22Rv1 (cell line): ENCODE measurements around the gene CMPK2.

Source experiments
- H3K27ac ChIP-seq: fragments of 450-650 bp; 2 replicates; pipeline ENCODE4 v1.5.1; 2017
- ZFX ChIP-seq: fragments of 450-650 bp; IDR thresholded peaks from 2 replicates; pipeline ENCODE4 v1.6.1; 2017; ENCODE audit warnings: antibody characterized with exemption, borderline replicate concordance
- TF ChIP-seq, protein P1 (sequence below): fragments of 450-650 bp; IDR thresholded peaks from 2 replicates; pipeline ENCODE4 v1.5.1; 2017; ENCODE audit warnings: mild to moderate bottlenecking

CMPK2 gene

DNA sequence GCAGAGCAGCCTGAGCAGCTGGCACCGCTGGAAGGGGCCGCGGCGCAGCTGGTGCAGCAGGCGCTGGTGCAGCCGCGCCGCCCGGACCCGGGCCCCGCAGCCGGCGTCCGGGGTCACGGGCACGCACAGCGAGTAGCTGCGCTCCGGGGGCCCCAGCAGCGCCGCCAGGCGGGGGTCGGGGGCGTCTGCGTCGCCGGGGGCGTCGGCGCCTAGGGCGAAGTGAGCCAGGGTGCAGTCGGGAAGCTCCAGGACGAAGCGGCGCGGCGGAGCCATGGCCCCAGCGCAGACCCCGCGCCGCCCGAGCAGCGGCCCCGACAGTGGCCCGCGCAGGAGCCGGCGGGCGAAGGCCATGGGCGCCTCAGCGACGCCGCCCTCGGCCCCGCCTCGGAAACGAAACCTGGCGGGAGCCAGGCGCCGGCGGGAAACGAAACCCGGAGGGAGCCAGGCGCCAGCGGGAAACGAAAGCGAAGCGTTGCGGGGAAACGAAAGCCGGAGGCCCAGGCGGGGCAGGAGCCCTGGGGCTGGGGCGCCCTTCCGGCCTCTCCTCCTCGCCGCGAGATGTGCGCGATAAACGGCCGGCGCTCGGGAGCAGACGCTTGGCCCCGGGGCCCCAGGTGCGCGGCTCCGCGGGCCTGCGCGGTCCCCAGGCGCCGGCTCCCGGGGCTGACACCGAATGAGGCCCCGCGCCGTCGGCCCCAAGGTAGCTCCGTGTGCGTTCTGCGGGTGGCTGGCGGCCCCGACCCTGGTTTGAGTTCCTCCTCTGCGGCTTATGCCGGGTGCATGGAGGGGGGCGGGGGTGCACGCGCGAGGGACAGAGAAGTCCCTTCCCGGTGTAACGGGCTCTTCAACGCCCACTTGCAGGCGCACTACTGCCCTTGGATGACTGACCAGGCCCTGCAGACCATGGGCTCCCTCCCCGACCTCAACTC lies at the start of gene CMPK2:
CMPK2 (minus strand) TSS at position 562 of the 929 bp plus-strand sequence; CDS start at position 351, 211 bp downstream.
- TF ChIP-seq ZFX, result no peak
- TF ChIP-seq, protein P1, sequence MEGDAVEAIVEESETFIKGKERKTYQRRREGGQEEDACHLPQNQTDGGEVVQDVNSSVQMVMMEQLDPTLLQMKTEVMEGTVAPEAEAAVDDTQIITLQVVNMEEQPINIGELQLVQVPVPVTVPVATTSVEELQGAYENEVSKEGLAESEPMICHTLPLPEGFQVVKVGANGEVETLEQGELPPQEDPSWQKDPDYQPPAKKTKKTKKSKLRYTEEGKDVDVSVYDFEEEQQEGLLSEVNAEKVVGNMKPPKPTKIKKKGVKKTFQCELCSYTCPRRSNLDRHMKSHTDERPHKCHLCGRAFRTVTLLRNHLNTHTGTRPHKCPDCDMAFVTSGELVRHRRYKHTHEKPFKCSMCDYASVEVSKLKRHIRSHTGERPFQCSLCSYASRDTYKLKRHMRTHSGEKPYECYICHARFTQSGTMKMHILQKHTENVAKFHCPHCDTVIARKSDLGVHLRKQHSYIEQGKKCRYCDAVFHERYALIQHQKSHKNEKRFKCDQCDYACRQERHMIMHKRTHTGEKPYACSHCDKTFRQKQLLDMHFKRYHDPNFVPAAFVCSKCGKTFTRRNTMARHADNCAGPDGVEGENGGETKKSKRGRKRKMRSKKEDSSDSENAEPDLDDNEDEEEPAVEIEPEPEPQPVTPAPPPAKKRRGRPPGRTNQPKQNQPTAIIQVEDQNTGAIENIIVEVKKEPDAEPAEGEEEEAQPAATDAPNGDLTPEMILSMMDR, result peak; percentile 41
- peak within 1 kb of the TSS; percentile 58 for H3K27ac ChIP-seq

DNA sequence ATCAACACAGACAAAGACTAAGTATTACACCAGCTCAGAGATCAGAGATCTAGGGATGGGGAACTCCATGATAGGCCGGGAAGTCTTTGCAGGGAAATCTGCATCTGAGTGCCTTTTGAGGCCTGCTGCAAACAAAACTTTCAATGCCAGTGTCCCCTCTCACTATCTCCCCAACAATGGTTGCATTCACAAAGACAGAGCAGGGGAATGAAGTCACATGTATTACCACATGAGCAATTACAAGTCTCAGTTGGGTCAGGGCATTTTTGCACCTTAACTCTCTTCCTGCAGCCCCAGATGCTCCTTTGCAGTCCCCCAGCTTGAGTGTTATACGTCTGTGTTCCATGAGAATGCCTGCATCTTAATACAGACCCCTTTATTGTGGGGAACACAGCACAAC lies 49.7 kb upstream of the CMPK2 start:
- TF ChIP-seq ZFX, result no peak
- TF ChIP-seq, protein P1, result no peak

GRCh38 chr2:6914828-6915227 lies 49.1 kb upstream of the CMPK2 start:
- TF ChIP-seq, protein P1, result no peak
- TF ChIP-seq ZFX, result no peak
- no peak overlapping the region for H3K27ac ChIP-seq

More for the DNA sequence above, 49.7 kb upstream of the CMPK2 start:
- H3K27ac ChIP-seq, result no peak overlapping the region

GRCh38 chr2:6913415-6914157 lies 47.9 kb upstream of the CMPK2 start:
- no peak overlapping the region for H3K27ac ChIP-seq
- TF ChIP-seq, protein P1, result no peak
- TF ChIP-seq ZFX, result no peak

DNA sequence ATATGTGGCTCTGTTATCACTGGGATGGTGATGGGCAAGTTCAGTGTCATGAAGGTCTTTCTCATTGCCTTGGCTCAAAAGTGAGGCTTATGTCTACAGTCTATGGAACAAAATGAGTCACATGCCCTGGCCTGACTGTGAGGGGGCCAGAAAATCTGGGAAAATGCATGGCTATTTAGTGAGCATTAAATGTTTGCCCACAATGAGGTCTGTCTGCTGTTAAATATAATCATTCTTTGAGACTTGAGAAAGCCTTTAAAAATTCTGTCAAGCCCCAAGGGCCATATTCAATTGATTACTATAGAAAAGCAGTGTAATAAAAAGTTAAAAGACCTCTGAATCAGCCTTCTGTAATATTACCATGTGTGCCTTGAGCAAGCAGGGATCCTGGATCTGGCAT lies 46.0 kb upstream of the CMPK2 start:
- no peak for TF ChIP-seq ZFX
- TF ChIP-seq, protein P1, result no peak
- no peak overlapping the region for H3K27ac ChIP-seq

DNA sequence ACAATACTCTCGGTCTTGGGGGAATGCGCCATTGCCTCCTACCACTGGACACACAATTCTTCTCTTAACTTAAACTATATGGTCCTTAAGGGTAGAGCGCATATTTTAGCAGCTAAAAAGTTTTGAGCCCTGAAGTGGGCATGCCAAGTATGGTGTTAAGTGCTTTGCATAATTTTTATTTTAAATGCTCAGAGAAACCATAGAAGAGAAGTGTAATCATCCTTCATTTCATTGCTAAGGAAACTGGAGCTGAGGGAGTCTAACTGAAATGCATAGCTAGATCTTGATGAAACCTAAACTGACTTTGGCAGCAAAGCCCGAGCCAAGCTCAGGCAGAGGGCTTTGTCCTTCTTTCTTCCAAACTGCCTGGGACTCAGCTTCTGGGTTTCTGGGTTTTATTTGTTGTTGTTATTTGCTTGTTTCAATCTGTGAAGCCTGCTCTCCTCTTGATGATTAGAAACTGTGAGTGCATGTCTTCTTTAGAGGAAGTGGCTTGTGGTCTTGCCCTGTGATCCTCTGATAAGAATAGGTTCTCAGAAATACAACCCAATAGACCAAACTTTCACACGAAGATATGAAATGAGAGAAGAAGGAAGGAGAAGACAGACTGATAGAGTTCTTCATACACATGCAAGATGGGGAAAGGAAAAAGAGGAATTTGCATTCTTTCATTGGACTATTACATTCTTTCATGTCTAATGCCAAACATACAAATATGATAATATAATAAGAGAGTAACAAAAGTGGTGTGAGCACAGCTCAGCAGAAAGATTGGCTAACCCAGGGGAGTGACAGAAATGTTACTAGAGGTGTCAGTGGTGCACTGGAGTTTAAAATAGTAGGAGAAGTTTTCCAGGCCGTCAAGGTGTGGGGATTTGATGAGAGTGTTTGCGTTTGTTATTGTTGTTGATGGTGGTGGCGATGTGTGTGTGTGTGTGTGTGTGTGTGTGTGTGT lies 44.0 kb upstream of the CMPK2 start:
- no peak overlapping the region for H3K27ac ChIP-seq
- TF ChIP-seq, protein P1, result no peak
- no peak for TF ChIP-seq ZFX
